ENCODE data around the gene GJB2. TPM values are rescaled to one million over a fixed set of nuclear protein-coding genes. Genes with fewer than 3 reads are reported as not detected.

GJB2 gene
- 1 to 10 TPM; 3.8 to 4.6 (median 4.3) TPM for polyA plus RNA-seq (ENCODE audit: insufficient read length in 3 of 3)
- long read RNA-seq, donor 1, partial matches to known transcripts: 0 of 3 reads
- long read RNA-seq, donor 1, other reads (novel, unspliced or antisense): 0 of 3 reads
- long read RNA-seq, donor 2: 0 reads
- long read RNA-seq, donor 3, partial matches to known transcripts: 0 of 5 reads
- long read RNA-seq, donor 3, other reads (novel, unspliced or antisense): 0 of 5 reads
- long read RNA-seq, donor 4, partial matches to known transcripts: 0 of 3 reads
- long read RNA-seq, donor 4, other reads (novel, unspliced or antisense): 0 of 3 reads
- long read RNA-seq, donor 5: 0 reads
- long read RNA-seq, donor 6, partial matches to known transcripts: 0 of 2 reads
- long read RNA-seq, donor 6, other reads (novel, unspliced or antisense): 0 of 2 reads
- long read RNA-seq, donor 7, partial matches to known transcripts: 0 of 4 reads
- long read RNA-seq, donor 7, other reads (novel, unspliced or antisense): 0 of 4 reads
- long read RNA-seq, donor 8, partial matches to known transcripts: 0 of 8 reads
- long read RNA-seq, donor 8, other reads (novel, unspliced or antisense): 0 of 8 reads
- long read RNA-seq, donor 9, partial matches to known transcripts: 0 of 3 reads
- long read RNA-seq, donor 9, other reads (novel, unspliced or antisense): 0 of 3 reads
- long read RNA-seq, donor 10, partial matches to known transcripts: 0 of 4 reads
- long read RNA-seq, donor 10, other reads (novel, unspliced or antisense): 0 of 4 reads
- long read RNA-seq, donor 11, partial matches to known transcripts: 0 of 3 reads
- long read RNA-seq, donor 11, other reads (novel, unspliced or antisense): 0 of 3 reads
- long read RNA-seq, donor 12, partial matches to known transcripts: 0 of 1 reads
- long read RNA-seq, donor 12, other reads (novel, unspliced or antisense): 0 of 1 reads
- long read RNA-seq, donor 13: 0 reads
- long read RNA-seq, donor 14: 0 reads
- long read RNA-seq, donor 15, partial matches to known transcripts: 0 of 3 reads
- long read RNA-seq, donor 15, other reads (novel, unspliced or antisense): 0 of 3 reads
- long read RNA-seq, donor 16, transcript GJB2-202 (2 exons, 2,290 nt): major isoform, 5 of 7 reads
- long read RNA-seq, donor 16, partial matches to known transcripts: 0 of 7 reads
- long read RNA-seq, donor 16, other reads (novel, unspliced or antisense): 0 of 7 reads

- no peak for DNase-seq (ENCODE audit: extremely low read depth in 1 of 11, low read depth in 9 of 11, low spot score in 4 of 11)
Observed at GRCh38 chr13:20192836-20193161, at the start of gene GJB2. Gene GJB2, minus strand, starts transcription at chr13:20192938. Its CDS starts 3,357 bp downstream, at chr13:20189581.

GRCh38 chr13:20241593-20241992 is 48.9 kb upstream of the GJB2 start:
- DNase-seq (ENCODE audit: extremely low read depth in 1 of 11, low read depth in 9 of 11, low spot score in 4 of 11): no peak

DNA sequence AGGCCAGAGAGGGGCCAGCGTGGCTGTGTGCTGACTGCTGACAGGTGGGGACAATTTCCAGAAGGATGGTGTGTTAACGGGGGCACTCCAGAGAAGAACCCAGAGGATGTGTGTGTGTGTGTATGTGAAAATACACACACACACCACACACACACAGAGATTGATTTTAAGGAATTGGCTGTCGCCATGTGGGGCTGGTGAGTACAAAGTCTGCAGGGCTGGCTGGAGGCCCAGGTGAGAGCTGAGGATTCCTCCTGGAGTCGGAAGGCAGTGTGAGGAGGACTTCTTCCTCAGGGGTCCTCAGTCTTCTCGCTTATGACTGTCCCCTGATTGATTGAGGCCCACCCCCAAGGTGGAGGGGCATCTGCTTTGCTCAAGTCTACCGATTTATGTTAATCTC is 47.0 kb upstream of the GJB2 start:
- DNase-seq (ENCODE audit: extremely low read depth in 1 of 11, low read depth in 9 of 11, low spot score in 4 of 11): no peak

GRCh38 chr13:20232556-20233277 is 40.0 kb upstream of the GJB2 start:
- no peak for DNase-seq (ENCODE audit: extremely low read depth in 1 of 11, low read depth in 9 of 11, low spot score in 4 of 11)

DNA sequence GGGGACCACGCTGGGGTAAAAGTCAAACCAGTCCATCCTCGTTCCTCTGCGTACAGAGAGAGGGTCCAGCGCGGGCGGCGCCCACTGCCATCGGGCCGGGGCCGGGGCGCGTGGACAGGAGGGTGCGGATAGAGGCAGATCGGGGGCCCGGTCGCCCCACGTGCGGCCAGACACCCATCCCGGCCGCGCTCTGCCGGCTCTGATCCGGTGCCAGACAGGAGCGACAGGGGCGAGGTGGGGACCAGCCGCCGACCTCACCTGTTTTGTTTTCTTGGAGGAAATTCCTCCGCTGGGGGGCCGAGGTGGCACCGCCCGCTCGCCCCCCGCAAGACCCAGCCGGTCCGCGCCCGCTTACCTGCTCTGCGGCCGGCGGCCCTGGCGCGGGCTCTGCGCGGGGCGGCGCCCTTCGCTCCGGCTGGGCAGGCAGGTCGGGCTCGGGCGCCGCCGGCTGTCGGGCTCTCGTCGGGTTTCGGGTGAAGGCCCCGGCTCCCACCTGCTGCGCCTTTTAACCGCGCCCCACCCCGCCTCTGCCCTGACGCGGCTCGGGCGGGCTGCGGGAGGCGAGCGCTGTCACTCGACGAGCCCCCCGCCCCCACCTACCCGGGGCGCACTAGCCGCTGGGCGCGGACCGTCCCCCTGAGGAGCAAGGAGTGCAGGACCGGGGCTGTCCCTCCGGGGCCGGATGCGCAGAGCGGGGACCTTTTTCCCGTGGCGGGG is 39.3 kb upstream of the GJB2 start, which contains the start of gene GJB6:
TSS of gene GJB6 (minus strand) at position 481 of the 717 bp plus-strand sequence. CDS start 8,839 bp downstream, outside the sequence.
- DNase-seq (ENCODE audit: extremely low read depth in 1 of 11, low read depth in 9 of 11, low spot score in 4 of 11): peak in 5 of 11 donors; percentile 15 to 31 (median 26)

GRCh38 chr13:20230913-20231838 is 38.4 kb upstream of the GJB2 start:
- no peak for DNase-seq (ENCODE audit: extremely low read depth in 1 of 11, low read depth in 9 of 11, low spot score in 4 of 11)

DNA sequence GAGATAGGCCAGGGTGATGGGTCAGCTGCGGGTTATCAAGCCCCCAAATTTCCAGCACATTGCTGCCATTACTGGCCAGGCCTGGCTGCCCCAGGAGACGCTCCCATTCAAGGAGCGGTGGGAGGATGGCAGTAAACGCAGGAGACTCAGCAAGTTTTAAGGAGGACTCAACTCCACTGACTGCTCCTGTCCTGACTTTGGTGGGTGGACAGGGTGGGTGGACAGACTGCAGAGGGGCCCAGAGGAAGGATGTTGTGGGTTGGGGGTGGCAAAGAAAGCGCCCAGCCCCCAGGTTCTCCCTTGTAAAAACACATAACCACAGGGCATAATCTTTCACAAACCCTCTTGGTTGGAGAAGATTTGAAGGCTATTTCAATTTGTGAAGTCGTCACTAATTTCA is 35.0 kb upstream of the GJB2 start:
- DNase-seq (ENCODE audit: extremely low read depth in 1 of 11, low read depth in 9 of 11, low spot score in 4 of 11): no peak

DNA sequence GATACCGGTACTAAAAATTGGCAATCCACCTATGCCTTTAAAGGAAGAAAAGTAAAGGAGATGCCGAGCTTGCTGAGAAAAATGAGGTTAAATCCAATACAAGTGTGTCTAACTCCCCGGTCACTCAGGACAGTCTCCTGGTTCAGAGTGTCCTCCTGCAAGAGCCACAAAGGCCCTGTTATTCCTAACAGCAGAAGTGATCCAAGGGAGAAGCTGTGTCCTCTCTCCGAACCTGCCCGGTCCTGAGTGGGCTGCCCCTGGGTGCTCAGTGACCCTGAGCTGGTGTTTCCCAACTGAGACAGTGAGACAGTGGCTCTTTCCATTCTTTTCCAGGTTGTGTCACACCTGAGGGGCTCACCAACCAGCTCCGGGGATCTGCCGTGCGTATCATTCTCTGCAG is 34.5 kb upstream of the GJB2 start:
- no peak for DNase-seq (ENCODE audit: extremely low read depth in 1 of 11, low read depth in 9 of 11, low spot score in 4 of 11)

DNA sequence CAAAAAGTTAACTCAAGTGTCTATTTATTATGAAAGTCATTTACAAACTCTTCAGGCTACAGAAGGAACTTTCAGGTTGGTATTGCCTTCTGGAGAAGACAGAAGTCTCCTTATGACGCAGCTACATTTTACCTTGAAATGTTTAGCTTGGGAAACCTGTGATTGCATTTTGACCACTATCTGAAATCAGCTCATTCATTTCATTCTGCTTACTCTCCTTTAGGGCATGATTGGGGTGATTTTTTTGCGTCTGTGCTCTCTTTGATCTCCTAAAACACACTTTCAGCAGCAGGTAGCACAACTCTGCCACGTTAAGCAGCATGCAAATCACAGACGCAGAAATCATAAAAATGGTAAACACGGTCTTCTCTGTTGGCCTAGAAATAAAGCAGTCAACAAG is 29.8 kb upstream of the GJB2 start:
- no peak for DNase-seq (ENCODE audit: extremely low read depth in 1 of 11, low read depth in 9 of 11, low spot score in 4 of 11)

GRCh38 chr13:20221772-20222171 is 29.0 kb upstream of the GJB2 start:
- no peak for DNase-seq (ENCODE audit: extremely low read depth in 1 of 11, low read depth in 9 of 11, low spot score in 4 of 11)

GRCh38 chr13:20219577-20219976 is 26.8 kb upstream of the GJB2 start:
- no peak for DNase-seq (ENCODE audit: extremely low read depth in 1 of 11, low read depth in 9 of 11, low spot score in 4 of 11)

- no peak for DNase-seq (ENCODE audit: extremely low read depth in 1 of 11, low read depth in 9 of 11, low spot score in 4 of 11)
Observed at GRCh38 chr13:20217168-20217567, 24.4 kb upstream of the GJB2 start.

DNA sequence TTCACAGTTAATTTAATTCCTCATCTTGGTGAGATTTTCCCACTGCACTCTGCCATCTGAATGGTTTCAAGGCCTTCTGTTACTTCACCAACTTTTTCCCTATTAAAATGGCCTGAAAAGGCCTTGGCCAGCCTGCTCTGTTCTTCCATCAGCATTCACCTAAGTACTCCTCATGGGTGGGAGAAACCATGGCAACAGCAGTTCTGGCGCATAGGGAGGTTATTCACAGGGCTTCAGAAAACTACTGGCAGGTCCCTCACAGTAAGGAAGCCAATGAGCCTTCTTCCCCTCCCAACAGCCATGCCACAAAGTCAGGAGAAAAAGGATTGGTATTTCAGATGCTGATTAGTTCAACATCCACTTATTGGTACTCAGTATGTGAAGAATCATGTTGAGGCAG is 17.2 kb upstream of the GJB2 start:
- no peak for DNase-seq (ENCODE audit: extremely low read depth in 1 of 11, low read depth in 9 of 11, low spot score in 4 of 11)

- no peak for DNase-seq (ENCODE audit: extremely low read depth in 1 of 11, low read depth in 9 of 11, low spot score in 4 of 11)
Observed at GRCh38 chr13:20206698-20207235, 14.0 kb upstream of the GJB2 start.

DNA sequence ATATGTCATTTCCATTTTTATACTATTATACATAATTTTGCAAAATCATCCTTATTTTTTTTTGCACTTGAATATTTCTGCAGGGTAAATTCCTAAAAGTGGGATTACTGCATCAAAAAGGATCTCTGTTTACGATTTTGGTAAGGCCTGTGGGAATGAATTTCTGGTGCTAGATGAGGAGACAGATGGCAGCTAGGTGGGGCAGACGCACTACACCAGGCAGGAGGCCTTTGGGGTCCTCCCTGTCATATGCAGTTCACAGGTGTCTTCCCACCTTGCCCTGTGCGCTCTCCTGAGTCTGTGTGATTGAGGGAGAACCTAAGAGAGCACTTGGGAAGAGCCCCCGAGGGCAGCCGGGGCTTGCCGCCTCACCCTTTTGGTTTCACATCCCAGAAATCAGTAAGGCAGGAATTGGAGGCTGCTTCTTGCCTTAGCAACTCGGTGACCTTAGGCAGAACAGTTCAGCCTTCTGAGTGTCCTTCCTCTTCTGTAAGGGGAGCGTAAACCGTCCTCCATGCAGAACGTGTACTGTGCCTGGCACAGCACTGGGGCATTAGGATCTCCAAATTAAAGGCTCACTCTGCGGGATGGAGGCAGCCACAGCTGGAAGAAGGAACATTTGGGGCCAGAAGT is 13.4 kb upstream of the GJB2 start:
- DNase-seq (ENCODE audit: extremely low read depth in 1 of 11, low read depth in 9 of 11, low spot score in 4 of 11): no peak

- DNase-seq (ENCODE audit: extremely low read depth in 1 of 11, low read depth in 9 of 11, low spot score in 4 of 11): no peak
Observed at GRCh38 chr13:20198781-20199180, 6.0 kb upstream of the GJB2 start.
